Nephron (organoid): ENCODE results near the gene BRIP1.

Experiments
- H3K27ac Mint-ChIP-seq, 3 experiments: 2 replicates each; pipeline ENCODE4 v1.8.0; 2020; ENCODE audit warnings: mixed read lengths in 3 of 3, mild to moderate bottlenecking in 2 of 3, moderate library complexity in 1 of 3
- H3K27me3 Mint-ChIP-seq: 2 replicates; pipeline ENCODE4 v1.8.0; 2021; ENCODE audit warnings: low read depth, mild to moderate bottlenecking, moderate library complexity, mixed read lengths
- H3K36me3 Mint-ChIP-seq: 2 replicates; pipeline ENCODE4 v1.8.0; 2020; ENCODE audit warnings: low read depth, mixed read lengths
- H3K4me1 Mint-ChIP-seq: 2 replicates; pipeline ENCODE4 v1.8.0; 2020; ENCODE audit warnings: mixed read lengths
- H3K4me3 Mint-ChIP-seq, 3 experiments: 2 replicates each; pipeline ENCODE4 v1.8.0; 2020; ENCODE audit warnings: mild to moderate bottlenecking in 3 of 3, mixed read lengths in 3 of 3, moderate library complexity in 2 of 3
- H3K9me3 Mint-ChIP-seq: 2 replicates; pipeline ENCODE4 v1.8.0; 2020; ENCODE audit warnings: mixed read lengths
- TF ChIP-seq, protein P1 (sequence below), 3 experiments: fragments of 200-600 bp; sonication (generic); IDR thresholded peaks; one replicate each; pipeline ENCODE4 v1.5.0; 2021; ENCODE audit warnings: antibody characterized with exemption in 3 of 3; ENCODE audit not compliant: unreplicated experiment in 3 of 3

BRIP1 gene

DNA sequence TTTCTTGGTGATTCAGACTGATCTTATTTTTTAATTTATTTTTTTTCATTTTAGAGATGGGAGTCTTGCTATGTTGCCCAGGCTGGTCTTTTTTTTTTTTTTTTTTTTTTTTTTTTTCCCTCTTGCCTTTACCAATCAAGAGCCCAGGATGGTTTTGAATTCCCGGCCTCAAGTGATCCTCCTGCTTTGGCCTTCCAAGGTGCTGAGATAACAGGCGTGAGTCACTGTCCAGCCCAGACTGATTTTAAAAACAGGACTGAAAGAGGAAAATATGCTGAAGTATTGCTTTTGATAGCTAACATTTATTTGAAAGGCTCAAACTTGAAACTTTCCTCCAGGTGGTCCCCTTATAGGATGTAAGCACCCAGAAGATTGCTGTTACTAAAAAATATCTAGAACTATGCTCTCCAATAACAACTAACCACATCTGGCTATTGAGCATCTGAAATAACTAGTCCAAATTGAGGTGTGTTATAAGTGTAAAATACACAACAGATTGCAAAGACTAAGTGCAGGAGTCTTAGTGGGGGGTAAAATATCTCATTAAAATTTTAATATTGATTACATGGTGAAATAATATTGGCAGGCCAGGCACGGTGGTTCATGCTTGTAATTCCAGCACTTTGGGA is 15.8 kb upstream of the BRIP1 start:
- Mint-ChIP-seq H3K27ac (no peak overlapping the region), H3K36me3 (peaks cover 38% of the 10 kb centered on the region), H3K27me3 (no peaks in the 10 kb centered on the region), H3K4me3 (no peak overlapping the region), H3K4me1 (no peaks in the 10 kb centered on the region), H3K9me3 (no peaks in the 10 kb centered on the region)
- TF ChIP-seq, protein P1, sequence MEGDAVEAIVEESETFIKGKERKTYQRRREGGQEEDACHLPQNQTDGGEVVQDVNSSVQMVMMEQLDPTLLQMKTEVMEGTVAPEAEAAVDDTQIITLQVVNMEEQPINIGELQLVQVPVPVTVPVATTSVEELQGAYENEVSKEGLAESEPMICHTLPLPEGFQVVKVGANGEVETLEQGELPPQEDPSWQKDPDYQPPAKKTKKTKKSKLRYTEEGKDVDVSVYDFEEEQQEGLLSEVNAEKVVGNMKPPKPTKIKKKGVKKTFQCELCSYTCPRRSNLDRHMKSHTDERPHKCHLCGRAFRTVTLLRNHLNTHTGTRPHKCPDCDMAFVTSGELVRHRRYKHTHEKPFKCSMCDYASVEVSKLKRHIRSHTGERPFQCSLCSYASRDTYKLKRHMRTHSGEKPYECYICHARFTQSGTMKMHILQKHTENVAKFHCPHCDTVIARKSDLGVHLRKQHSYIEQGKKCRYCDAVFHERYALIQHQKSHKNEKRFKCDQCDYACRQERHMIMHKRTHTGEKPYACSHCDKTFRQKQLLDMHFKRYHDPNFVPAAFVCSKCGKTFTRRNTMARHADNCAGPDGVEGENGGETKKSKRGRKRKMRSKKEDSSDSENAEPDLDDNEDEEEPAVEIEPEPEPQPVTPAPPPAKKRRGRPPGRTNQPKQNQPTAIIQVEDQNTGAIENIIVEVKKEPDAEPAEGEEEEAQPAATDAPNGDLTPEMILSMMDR (IDR thresholded peaks at IDR 0.05; ENCODE audit: unreplicated experiment in 3 of 3): no peak

DNA sequence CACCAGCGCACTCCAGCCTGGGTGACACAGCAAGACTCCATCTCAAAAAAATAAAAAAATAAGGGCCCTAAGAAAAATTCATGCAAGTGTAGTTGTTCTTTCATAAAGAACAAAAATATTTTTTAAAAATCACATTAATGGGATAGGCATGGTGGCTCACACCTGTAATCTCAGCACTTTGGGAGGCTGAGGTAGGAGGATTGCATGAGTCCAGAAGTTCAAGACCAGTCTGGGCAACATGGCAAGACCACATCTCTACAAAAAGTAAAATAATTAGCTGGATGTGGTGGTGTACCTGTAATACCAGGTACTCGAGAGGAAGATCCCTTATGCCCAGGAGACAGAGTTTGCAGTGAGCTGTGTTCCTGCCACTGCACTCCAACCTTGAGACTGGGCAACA is 15.2 kb upstream of the BRIP1 start:
- Mint-ChIP-seq H3K4me1 (no peaks in the 10 kb centered on the region), H3K36me3 (peaks cover 44% of the 10 kb centered on the region), H3K27ac (no peak overlapping the region), H3K4me3 (no peak overlapping the region), H3K27me3 (no peaks in the 10 kb centered on the region), H3K9me3 (no peaks in the 10 kb centered on the region)
- TF ChIP-seq, protein P1 (IDR thresholded peaks at IDR 0.05; ENCODE audit: unreplicated experiment in 3 of 3): no peak

DNA sequence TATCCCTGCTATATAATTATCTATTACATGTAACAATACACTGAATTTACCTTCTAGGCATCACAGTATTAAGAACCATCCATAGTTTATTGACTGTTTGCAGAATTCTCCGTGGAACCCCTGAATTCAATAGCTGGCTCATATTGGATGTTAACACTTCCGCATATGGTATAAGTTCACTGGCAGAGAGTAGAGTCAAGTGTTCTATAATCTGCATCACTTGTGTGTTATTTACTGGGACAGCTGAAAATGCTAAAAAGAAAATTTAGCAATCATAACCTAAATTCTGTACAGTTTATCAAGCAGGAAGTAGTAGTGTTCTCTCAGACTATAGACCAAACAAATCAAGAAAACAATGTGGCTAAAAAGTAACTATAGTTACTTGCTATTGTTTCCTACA is 14.5 kb upstream of the BRIP1 start:
- Mint-ChIP-seq H3K27ac (no peak overlapping the region), H3K4me1 (no peaks in the 10 kb centered on the region), H3K36me3 (peaks cover 44% of the 10 kb centered on the region), H3K27me3 (no peaks in the 10 kb centered on the region), H3K4me3 (no peak overlapping the region), H3K9me3 (no peaks in the 10 kb centered on the region)
- TF ChIP-seq, protein P1 (IDR thresholded peaks at IDR 0.05; ENCODE audit: unreplicated experiment in 3 of 3): no peak

DNA sequence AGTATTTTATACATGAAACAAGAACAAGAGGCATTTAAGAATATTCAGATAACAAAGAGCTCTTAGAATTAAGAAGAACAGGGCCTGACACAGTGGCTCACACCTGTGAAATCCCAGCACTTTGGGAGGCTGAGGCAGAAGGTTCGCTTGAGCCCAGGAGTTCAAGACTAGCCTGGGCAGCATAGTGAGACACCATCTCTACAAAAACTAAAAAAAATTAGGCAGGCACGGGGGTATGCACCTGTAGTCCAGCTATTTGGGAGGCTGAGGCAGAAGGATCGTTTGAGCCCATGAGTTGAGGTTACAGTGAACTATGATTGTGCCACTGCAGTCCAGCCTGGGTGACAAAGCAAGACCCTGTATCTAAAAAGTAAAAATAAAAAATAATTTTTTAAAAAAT is 12.5 kb upstream of the BRIP1 start:
- Mint-ChIP-seq H3K9me3 (no peaks in the 10 kb centered on the region), H3K4me1 (no peaks in the 10 kb centered on the region), H3K4me3 (no peak overlapping the region), H3K27me3 (no peaks in the 10 kb centered on the region), H3K27ac (no peak overlapping the region), H3K36me3 (peaks cover 41% of the 10 kb centered on the region)
- TF ChIP-seq, protein P1 (IDR thresholded peaks at IDR 0.05; ENCODE audit: unreplicated experiment in 3 of 3): no peak

DNA sequence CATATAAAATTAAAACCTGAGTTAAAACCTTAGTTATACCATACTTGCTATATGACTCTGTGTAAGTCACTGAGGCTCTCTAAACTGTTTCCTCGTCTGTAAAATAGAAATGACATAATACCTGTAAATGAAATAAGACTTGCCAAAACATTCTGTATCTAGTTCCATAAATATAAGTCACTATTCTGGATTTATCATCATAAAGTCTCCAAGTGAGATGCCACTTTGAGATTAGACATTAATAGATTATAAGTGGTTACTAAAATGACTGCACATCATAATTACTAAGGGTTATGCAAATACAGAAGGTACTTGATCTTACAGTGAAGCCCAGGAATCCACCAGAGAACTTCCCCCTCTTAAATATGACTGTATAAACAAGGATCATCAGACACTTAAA is 12.0 kb upstream of the BRIP1 start:
- no peak overlapping the region for H3K27ac Mint-ChIP-seq
- TF ChIP-seq, protein P1 (IDR thresholded peaks at IDR 0.05; ENCODE audit: unreplicated experiment in 3 of 3): no peak
- no peaks in the 10 kb centered on the region for H3K4me1 Mint-ChIP-seq
- H3K27me3 Mint-ChIP-seq: no peaks in the 10 kb centered on the region
- no peaks in the 10 kb centered on the region for H3K9me3 Mint-ChIP-seq
- H3K4me3 Mint-ChIP-seq: no peak overlapping the region
- H3K36me3 Mint-ChIP-seq: peaks cover 41% of the 10 kb centered on the region

DNA sequence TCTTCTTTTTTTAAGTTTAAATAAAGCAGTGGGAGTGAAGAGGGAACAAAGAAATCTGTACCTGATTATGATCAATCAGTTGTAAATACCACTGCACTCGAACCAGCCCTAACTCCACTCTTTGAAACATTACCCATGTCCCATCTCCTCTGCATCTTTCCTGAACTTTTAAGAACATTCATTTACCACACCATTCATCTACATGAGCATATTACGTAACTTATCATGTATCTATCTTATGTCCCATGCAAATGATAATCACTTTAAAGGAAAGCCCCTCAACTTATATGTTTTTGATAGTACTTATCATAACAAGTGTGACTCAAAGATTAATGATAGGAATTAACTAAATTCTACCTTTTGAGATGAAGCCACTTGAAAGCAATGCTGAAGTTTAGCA is 10.7 kb upstream of the BRIP1 start:
- H3K27me3 Mint-ChIP-seq: no peaks in the 10 kb centered on the region
- H3K27ac Mint-ChIP-seq: no peak overlapping the region
- TF ChIP-seq, protein P1 (IDR thresholded peaks at IDR 0.05; ENCODE audit: unreplicated experiment in 3 of 3): no peak
- no peaks in the 10 kb centered on the region for H3K4me1 Mint-ChIP-seq
- H3K4me3 Mint-ChIP-seq: no peak overlapping the region
- peaks cover 46% of the 10 kb centered on the region for H3K36me3 Mint-ChIP-seq
- no peaks in the 10 kb centered on the region for H3K9me3 Mint-ChIP-seq
